OCI-LY3 (cell line): ENCODE measurements around the gene HMGXB4.
A peak's percentile ranks its signal among the peaks of the same experiment; 100 is the strongest.

Experiments used
- H2AFZ ChIP-seq: fragments of 200-600, 300-600 bp; shearing (Covaris generic); 2 replicates; pipeline ENCODE4 v1.6.0; 2014; ENCODE audit warnings: antibody characterized with exemption, low read depth, low read length
- H3K27ac ChIP-seq: fragments of 200-600, 300-600 bp; sonication (generic); 2 replicates; pipeline ENCODE4 v1.5.1; 2014; ENCODE audit warnings: mild to moderate bottlenecking, low read length, moderate library complexity, mixed read lengths
- H3K27me3 ChIP-seq: fragments of 200-600, 300-600 bp; sonication (generic); 2 replicates; pipeline ENCODE4 v1.6.1; 2014; ENCODE audit warnings: low read depth, low read length, mixed read lengths
- H3K36me3 ChIP-seq: fragments of 200-600, 300-600 bp; sonication (generic); replicated peaks from 2 replicates; pipeline ENCODE3; 2014; ENCODE audit warnings: low read depth, low read length, mixed read lengths
- H3K4me1 ChIP-seq: fragments of 300-600, 200-600 bp; sonication (generic); 2 replicates; pipeline ENCODE4 v1.6.1; 2014; ENCODE audit warnings: low read length, mixed read lengths
- H3K4me2 ChIP-seq: fragments of 200-600, 300-600 bp; sonication (generic); 2 replicates; pipeline ENCODE4 v1.6.1; 2014; ENCODE audit warnings: low read length, mixed read lengths
- H3K4me3 ChIP-seq: fragments of 300-600, 200-600 bp; sonication (generic); 2 replicates; pipeline ENCODE4 v1.5.1; 2014; ENCODE audit warnings: antibody characterized with exemption, mild to moderate bottlenecking, low read length, moderate library complexity
- H3K79me2 ChIP-seq: fragments of 300-600, 200-600 bp; shearing (Covaris generic); 2 replicates; pipeline ENCODE4 v1.6.1; 2014; ENCODE audit warnings: mild to moderate bottlenecking, low read length, mixed read lengths
- H3K9ac ChIP-seq: fragments of 300-600, 200-600 bp; shearing (Covaris generic); 2 replicates; pipeline ENCODE4 v1.6.0; 2014; ENCODE audit warnings: mild to moderate bottlenecking, low read length, moderate library complexity
- H3K9me3 ChIP-seq: fragments of 200-600, 300-600 bp; shearing (Covaris generic); 2 replicates; pipeline ENCODE4 v1.6.1; 2014; ENCODE audit warnings: low read length, mixed read lengths; ENCODE audit not compliant: insufficient read depth
- H4K20me1 ChIP-seq: fragments of 200-600, 300-600 bp; sonication (generic); 2 replicates; pipeline ENCODE4 v1.6.1; 2016; ENCODE audit warnings: low read length, mixed read lengths; ENCODE audit not compliant: insufficient read depth
- CTCF ChIP-seq: fragments of 200-600, 300-600 bp; sonication (generic); IDR thresholded peaks from 2 replicates; pipeline ENCODE4 v1.5.1; 2014; ENCODE audit warnings: antibody characterized with exemption, low read length, low read depth
- EZH2phosphoT487 ChIP-seq: fragments of 200-600 bp; shearing (Covaris generic); IDR thresholded peaks from 2 replicates; pipeline ENCODE4 v1.6.1; 2018; ENCODE audit warnings: antibody characterized with exemption, mixed run types, low read depth

Gene HMGXB4

DNA sequence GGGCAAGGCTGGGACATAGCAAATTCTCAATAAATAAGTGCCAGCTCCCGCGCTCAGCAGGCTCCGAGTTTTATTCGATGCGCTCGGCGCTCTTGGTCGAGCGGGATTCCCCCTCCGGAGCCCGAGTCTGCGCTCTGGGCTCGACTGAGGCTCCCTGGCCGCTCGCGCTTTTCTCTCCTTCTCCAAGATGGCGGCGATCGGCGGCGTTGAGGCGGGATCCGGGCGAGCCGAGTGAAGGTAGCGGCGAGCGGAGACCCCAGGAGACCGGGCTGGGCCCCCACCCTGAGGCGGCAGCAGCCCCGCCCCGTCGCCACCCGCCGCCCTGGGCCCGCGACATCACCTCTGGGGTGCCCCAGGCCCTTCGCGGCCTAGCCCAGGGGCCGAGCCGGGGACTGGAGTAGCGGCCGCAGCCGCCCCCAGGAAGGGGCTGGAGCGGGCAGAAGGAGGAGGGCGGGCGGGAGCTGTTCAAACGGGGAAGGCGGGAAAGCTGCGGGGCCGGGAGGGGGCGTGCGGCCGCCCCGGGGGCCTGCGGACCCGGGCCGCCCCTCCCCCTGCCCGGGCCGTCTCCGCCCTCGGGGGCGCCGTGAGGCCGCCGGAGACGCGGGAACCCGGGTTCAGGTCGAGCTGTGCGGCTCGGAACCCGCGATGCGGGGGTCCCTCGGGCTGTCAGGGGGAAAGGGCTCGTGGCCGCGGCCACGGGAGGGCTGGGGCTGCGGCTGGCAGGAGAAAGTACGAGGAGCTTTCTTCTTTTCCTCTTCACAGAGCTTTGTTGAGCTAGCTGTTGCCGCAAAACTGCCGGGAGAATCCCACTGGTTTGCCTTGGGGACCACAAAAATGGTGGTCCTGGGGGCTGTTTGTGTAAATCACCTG, at the start of gene HMGXB4:
HMGXB4 (plus strand) TSS at position 173 of the 870 bp plus-strand sequence. CDS start 4,898 bp downstream, outside the sequence.
- Histone ChIP-seq H3K27me3 (no peaks in the 10 kb centered on the region), H3K9ac (peak within 1 kb of the TSS; percentile 91), H3K4me2 (peak within 1 kb of the TSS; percentile 96), H4K20me1 (peaks cover 23% of the 10 kb centered on the region), H2AFZ (peak within 1 kb of the TSS; percentile 100), H3K79me2 (peaks cover 55% of the 10 kb centered on the region), H3K4me1 (peaks cover 17% of the 10 kb centered on the region), H3K27ac (peak within 1 kb of the TSS; percentile 68), H3K9me3 (no peaks in the 10 kb centered on the region), H3K36me3 (peaks cover 31% of the 10 kb centered on the region), H3K4me3 (peak within 1 kb of the TSS; percentile 92)
- TF ChIP-seq CTCF: 0 out of 2 replicates have a peak, but pooled peaks have one; percentile 11
- TF ChIP-seq EZH2phosphoT487: no peak

DNA sequence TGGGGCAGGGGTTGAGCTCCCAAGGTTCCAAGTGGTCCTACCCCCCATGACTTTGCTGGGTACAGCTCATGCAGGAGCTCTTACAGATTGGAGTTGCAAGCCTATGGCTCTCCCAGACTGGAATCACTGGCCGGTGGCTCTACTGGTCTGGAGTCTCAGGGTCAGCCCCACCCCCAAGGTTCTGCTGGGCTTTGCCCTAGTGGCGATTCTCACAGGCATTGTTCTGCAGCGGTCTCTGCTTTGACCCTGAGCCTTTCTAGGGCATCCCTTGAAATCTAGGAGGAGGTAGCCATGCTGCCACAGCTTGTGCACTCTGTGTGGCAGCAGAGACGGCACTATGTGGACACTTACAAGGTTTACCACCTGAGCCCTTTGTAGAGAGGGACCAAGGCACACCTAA, 49.3 kb upstream of the HMGXB4 start:
- no peak overlapping the region for H3K27ac ChIP-seq
- H3K9me3 ChIP-seq: no peaks in the 10 kb centered on the region
- peaks cover 37% of the 10 kb centered on the region for H4K20me1 ChIP-seq
- no peak for TF ChIP-seq CTCF
- no peak overlapping the region for H3K4me2 ChIP-seq
- peaks cover 55% of the 10 kb centered on the region for H3K79me2 ChIP-seq
- no peak overlapping the region for H3K4me3 ChIP-seq
- peaks cover 57% of the 10 kb centered on the region for H3K36me3 ChIP-seq
- no peaks in the 10 kb centered on the region for H3K27me3 ChIP-seq
- H3K9ac ChIP-seq: no peak overlapping the region
- no peaks in the 10 kb centered on the region for H3K4me1 ChIP-seq
- no peak overlapping the region for H2AFZ ChIP-seq

- no peaks in the 10 kb centered on the region for H3K9me3 ChIP-seq
- H3K27me3 ChIP-seq: no peaks in the 10 kb centered on the region
- no peak overlapping the region for H3K27ac ChIP-seq
- no peak for TF ChIP-seq EZH2phosphoT487
- TF ChIP-seq CTCF: no peak
- H3K79me2 ChIP-seq: peaks cover 55% of the 10 kb centered on the region
- peaks cover 58% of the 10 kb centered on the region for H3K36me3 ChIP-seq
- no peak overlapping the region for H3K4me3 ChIP-seq
- H2AFZ ChIP-seq: no peak overlapping the region
- H3K4me2 ChIP-seq: no peak overlapping the region
- H4K20me1 ChIP-seq: peaks cover 27% of the 10 kb centered on the region
- no peaks in the 10 kb centered on the region for H3K4me1 ChIP-seq
- H3K9ac ChIP-seq: no peak overlapping the region
Measured at GRCh38 chr22:35209203-35209602, 48.1 kb upstream of the HMGXB4 start.

DNA sequence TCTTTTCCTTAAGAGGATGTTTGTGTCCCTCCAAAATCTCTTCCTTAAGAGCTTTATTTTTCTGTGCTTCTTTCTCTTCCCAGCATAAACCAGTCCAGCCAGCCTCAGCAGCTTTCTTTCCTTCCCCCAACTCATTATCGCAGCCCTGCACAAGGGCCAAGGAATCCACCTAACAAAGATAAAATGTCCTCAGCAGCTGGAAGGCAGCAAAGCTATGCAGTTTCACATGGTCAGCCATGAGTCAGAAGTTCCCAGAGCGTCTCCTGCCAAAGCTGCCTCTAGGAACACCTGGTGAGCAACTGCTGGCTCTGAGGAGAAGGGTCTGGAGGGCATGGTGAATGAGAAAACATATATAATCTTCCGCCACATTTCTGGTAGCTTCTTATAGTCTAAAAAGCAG, 45.3 kb upstream of the HMGXB4 start:
- H3K27me3 ChIP-seq: no peaks in the 10 kb centered on the region
- no peak overlapping the region for H3K27ac ChIP-seq
- no peaks in the 10 kb centered on the region for H3K4me1 ChIP-seq
- no peak overlapping the region for H3K4me3 ChIP-seq
- no peak overlapping the region for H3K4me2 ChIP-seq
- H3K9me3 ChIP-seq: no peaks in the 10 kb centered on the region
- TF ChIP-seq CTCF: no peak
- no peak for TF ChIP-seq EZH2phosphoT487
- peaks cover 54% of the 10 kb centered on the region for H3K79me2 ChIP-seq
- H3K9ac ChIP-seq: no peak overlapping the region
- H2AFZ ChIP-seq: no peak overlapping the region
- H4K20me1 ChIP-seq: peaks cover 13% of the 10 kb centered on the region
- peaks cover 74% of the 10 kb centered on the region for H3K36me3 ChIP-seq
